GM12878 (cell line): ENCODE data around the gene BCAS3. TPM values are rescaled to one million over a fixed set of nuclear protein-coding genes. Genes with fewer than 3 reads are reported as not detected.

Experiments used
- ATAC-seq: fragments of 200-7000 bp; cut with Tn5 transposase; 3 replicates; pipeline ENCODE4 v1.9.1; 2020; ENCODE audit warnings: mild to moderate bottlenecking, moderate library complexity
- BruUV-seq: library from RNA; stranded (reverse); fragments of 400-500 nt; replicated peaks from 2 replicates; lab custom pipeline; 2021; lab: Mats Ljungman, UMichigan
- CTCF ChIA-PET: fragments of 300-600 bp; sonication (Branson Sonifier 250); formaldehyde crosslinking; extraction: SDS; loops from one replicate; lab custom pipeline; 2021; ENCODE audit warnings: inconsistent platforms; lab: Yijun Ruan, JAX
- POLR2A ChIA-PET: fragments of 350-600 bp; formaldehyde crosslinking; extraction: SDS; loops from one replicate; lab custom pipeline; 2021; ENCODE audit warnings: inconsistent platforms; lab: Charles Lee
- RAD21 ChIA-PET: fragments of 300-600 bp; sonication (Branson Sonifier 250); formaldehyde crosslinking; loops from one replicate; lab custom pipeline; 2023; ENCODE audit warnings: antibody characterized with exemption; ENCODE audit not compliant: unreplicated experiment; lab: Charles Lee
- SMC1A ChIA-PET: fragments of 300-600 bp; sonication (Branson Sonifier 250); formaldehyde crosslinking; loops from one replicate; lab custom pipeline; 2023; ENCODE audit not compliant: unreplicated experiment, uncharacterized antibody; lab: Charles Lee
- DNase-seq: peaks from one replicate; pipeline ENCODE4 v3.0.0-alpha.2; 2011; ENCODE audit warnings: low read depth, low spot score
- FAIRE-seq: peaks from 3 replicates; lab custom pipeline; 2011; peaks lifted over from hg19 to GRCh38; lab: Jason Lieb, UNC
- H2AFZ ChIP-seq: 2 replicates; pipeline ENCODE4 v1.6.0; 2011; ENCODE audit warnings: low read depth, low read length, control low read depth; ENCODE audit not compliant: control insufficient read depth
- H3K27ac ChIP-seq: 2 replicates; pipeline ENCODE4 v1.5.1; 2011; ENCODE audit warnings: control low read depth; ENCODE audit not compliant: control insufficient read depth, insufficient read depth
- H3K27me3 ChIP-seq, 2 experiments: replicated peaks in 1 of 2; 2 replicates each; pipeline versions ENCODE4 v1.6.0 to v1.6.1; 2011; ENCODE audit warnings: low read length in 1 of 2; ENCODE audit not compliant: control insufficient read depth in 2 of 2, insufficient read depth in 2 of 2
- H3K36me3 ChIP-seq, 2 experiments: 2 replicates each; pipeline ENCODE4 v1.5.1; 2011; ENCODE audit warnings: low read length in 1 of 2; ENCODE audit not compliant: control insufficient read depth in 2 of 2, insufficient read depth in 2 of 2
- H3K4me1 ChIP-seq: 2 replicates; pipeline ENCODE4 v1.6.1; 2011; ENCODE audit warnings: mild to moderate bottlenecking, low read length, moderate library complexity, mixed read lengths; ENCODE audit not compliant: control insufficient read depth, insufficient read depth
- H3K4me2 ChIP-seq: 2 replicates; pipeline ENCODE4 v1.6.0; 2011; ENCODE audit warnings: control low read depth; ENCODE audit not compliant: control insufficient read depth, insufficient read depth
- H3K4me3 ChIP-seq: fragments of 200-600 bp; sonication (generic); 2 replicates; pipeline ENCODE4 v1.5.1; 2016
- H3K79me2 ChIP-seq: 2 replicates; pipeline ENCODE4 v1.6.0; 2011; ENCODE audit warnings: low read length; ENCODE audit not compliant: control insufficient read depth, insufficient read depth
- H3K9ac ChIP-seq: 2 replicates; pipeline ENCODE4 v1.8.0; 2011; ENCODE audit warnings: low read length, control low read depth, mixed read lengths; ENCODE audit not compliant: control insufficient read depth, insufficient read depth
- H3K9me3 ChIP-seq: replicated peaks from 3 replicates; pipeline ENCODE4 v1.5.1; 2011; ENCODE audit warnings: mild to moderate bottlenecking, low read length; ENCODE audit not compliant: control insufficient read depth, insufficient read depth
- H4K20me1 ChIP-seq: 2 replicates; pipeline ENCODE4 v1.6.0; 2011; ENCODE audit not compliant: control insufficient read depth, insufficient read depth
- ETV6 ChIP-seq, 2 experiments: fragments of 450-650 bp in 1 of 2; IDR thresholded peaks in 1 of 2; conservative IDR thresholded peaks in 1 of 2; 2 replicates each; pipeline ENCODE4 v1.6.1; 2014; ENCODE audit warnings: antibody characterized with exemption in 1 of 2, borderline replicate concordance in 1 of 2, low read depth in 1 of 2, mild to moderate bottlenecking in 1 of 2, moderate library complexity in 1 of 2
- NFXL1 ChIP-seq: fragments of 450-650 bp; IDR thresholded peaks from 2 replicates; pipeline ENCODE4 v1.6.1; 2017; ENCODE audit warnings: antibody characterized with exemption, mild to moderate bottlenecking, borderline replicate concordance
- SMARCA5 ChIP-seq: fragments of 450-650 bp; IDR thresholded peaks from 2 replicates; pipeline ENCODE4 v1.6.1; 2017; ENCODE audit warnings: mild to moderate bottlenecking
- WGBS: methylation state at CpG from one replicate; pipeline ENCODE4 v1.1.6; 2016; ENCODE audit warnings: low lambda C conversion rate; ENCODE audit not compliant: insufficient replicate concordance, insufficient coverage; ENCODE audit errors: missing lambda C conversion rate; 5-methylcytosine and 5-hydroxymethylcytosine counted together
- in situ Hi-C: fragments of 300-500 bp; cut with MboI; formaldehyde crosslinking; loops from 9 replicates; pipeline ENCODE4 v1.14.3; 2018; ENCODE audit warnings: mixed read lengths
- intact Hi-C: fragments of 100-400 bp; cut with micrococcal nuclease; formaldehyde crosslinking; loops from one replicate; pipeline ENCODE4 v1.14.2; 2022; ENCODE audit not compliant: unreplicated experiment
- polyA plus RNA-seq, 11 experiments: library from polyadenylated mRNA; depleted of rRNA in 4 of 11; unstranded in 6 of 11; stranded (reverse) in 5 of 11; fragments of >200 nt; fragmentation: Nextera tagmentation in 4 of 11; fragmentation: Illumina TruSeq in 1 of 11; extraction: Ambion mirVana in 4 of 11; extraction: Trizol in 1 of 11; gene quantifications; 1 replicate in 1 of 11; 2 replicates in 10 of 11; pipeline versions ENCODE4 v1.2.1 to v1.2.3, GENCODE V29; 2011 to 2016; ENCODE audit warnings: inconsistent platforms in 2 of 11, missing spikeins in 2 of 11, low read depth in 1 of 11
- total RNA-seq, 4 experiments: library from RNA; depleted of rRNA in 3 of 4; stranded (reverse); fragments of >200 nt in 3 of 4; fragmentation: Illumina TruSeq in 1 of 4; extraction: Trizol in 1 of 4; gene quantifications; 2 replicates each; pipeline versions ENCODE4 v1.2.1 to v1.2.3, GENCODE V29; 2013 to 2021
- TF ChIP-seq, protein P1 (sequence below): fragments of 450-650 bp; IDR thresholded peaks from 2 replicates; pipeline ENCODE4 v1.6.1; 2018; ENCODE audit warnings: borderline replicate concordance, mild to moderate bottlenecking; ENCODE audit not compliant: partially characterized antibody

Gene BCAS3
- total and polyA plus RNA-seq, 10 of the 15 experiments (the other 5 are each of a cell fraction or from before 2014, with no cell fraction given), result 2.1 to 11.0 (median 6.6) TPM

DNA sequence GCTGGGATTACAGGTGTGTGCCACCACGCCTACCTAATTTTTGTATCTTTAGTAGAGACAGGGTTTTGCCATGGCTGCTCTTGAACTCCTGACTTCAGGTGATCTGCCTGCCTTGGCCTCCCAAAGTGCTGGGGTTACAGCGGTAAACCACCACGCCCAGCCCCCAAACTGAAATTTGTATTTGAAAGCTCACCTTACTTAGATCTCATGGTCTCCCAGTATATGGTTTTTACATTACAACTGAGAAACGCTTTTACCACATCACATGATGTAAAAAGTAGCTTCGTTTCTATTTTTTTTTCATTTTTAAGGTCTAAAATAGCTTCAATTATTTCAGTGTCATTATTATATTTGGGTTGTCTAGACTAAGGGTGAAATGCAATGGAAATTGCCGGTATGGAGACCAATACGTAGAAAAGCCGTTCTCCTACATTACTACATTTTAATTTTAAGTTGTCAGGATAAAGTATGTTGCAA is 93.3 kb downstream of the BCAS3 start:
- H3K27me3 ChIP-seq, result no peaks in the 10 kb centered on the region
- no peaks in the 10 kb centered on the region for H3K4me1 ChIP-seq
- H3K9me3 ChIP-seq, result no peaks in the 10 kb centered on the region
- WGBS, result 74% methylated on average over 8 of the region's 8 CpGs
- RAD21 ChIA-PET, result no interaction called here
- CTCF ChIA-PET, result interaction anchor here (0.7 to 0.8 kb wide), 2 partner anchors 11 to 50 kb away, joined by 4 read pairs; no protein-coding TSS in a partner anchor
- TF ChIP-seq SMARCA5, result no peak
- 0 out of 2 replicates have a peak, but pooled peaks have one; percentile 72 for TF ChIP-seq NFXL1
- TF ChIP-seq, protein P1, sequence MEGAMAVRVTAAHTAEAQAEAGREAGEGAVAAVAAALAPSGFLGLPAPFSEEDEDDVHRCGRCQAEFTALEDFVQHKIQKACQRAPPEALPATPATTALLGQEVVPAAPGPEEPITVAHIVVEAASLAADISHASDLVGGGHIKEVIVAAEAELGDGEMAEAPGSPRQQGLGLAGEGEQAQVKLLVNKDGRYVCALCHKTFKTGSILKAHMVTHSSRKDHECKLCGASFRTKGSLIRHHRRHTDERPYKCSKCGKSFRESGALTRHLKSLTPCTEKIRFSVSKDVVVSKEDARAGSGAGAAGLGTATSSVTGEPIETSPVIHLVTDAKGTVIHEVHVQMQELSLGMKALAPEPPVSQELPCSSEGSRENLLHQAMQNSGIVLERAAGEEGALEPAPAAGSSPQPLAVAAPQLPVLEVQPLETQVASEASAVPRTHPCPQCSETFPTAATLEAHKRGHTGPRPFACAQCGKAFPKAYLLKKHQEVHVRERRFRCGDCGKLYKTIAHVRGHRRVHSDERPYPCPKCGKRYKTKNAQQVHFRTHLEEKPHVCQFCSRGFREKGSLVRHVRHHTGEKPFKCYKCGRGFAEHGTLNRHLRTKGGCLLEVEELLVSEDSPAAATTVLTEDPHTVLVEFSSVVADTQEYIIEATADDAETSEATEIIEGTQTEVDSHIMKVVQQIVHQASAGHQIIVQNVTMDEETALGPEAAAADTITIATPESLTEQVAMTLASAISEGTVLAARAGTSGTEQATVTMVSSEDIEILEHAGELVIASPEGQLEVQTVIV, result no peak
- peak in 1 of 2 experiments; percentile 92; a peak in 1 of 4 replicates for TF ChIP-seq ETV6 (conservative IDR thresholded peaks at IDR 0.05 in 1 of 2, IDR thresholded peaks at IDR 0.05 in 1 of 2; ENCODE audit: borderline replicate concordance in 1 of 2, low read depth in 1 of 2)
- H3K27ac ChIP-seq, result no peak overlapping the region
- H3K4me2 ChIP-seq, result no peak overlapping the region
- H4K20me1 ChIP-seq, result no peaks in the 10 kb centered on the region
- no peak for DNase-seq
- no peaks in the 10 kb centered on the region for H3K36me3 ChIP-seq
- no peak overlapping the region for H2AFZ ChIP-seq
- SMC1A ChIA-PET, result no interaction called here
- intact Hi-C loops (no loop called here), in situ Hi-C loops (no loop called here)
- H3K9ac ChIP-seq, result no peak overlapping the region
- H3K4me3 ChIP-seq, result no peak overlapping the region
- ATAC-seq, result no peak
- no peaks in the 10 kb centered on the region for H3K79me2 ChIP-seq
- no TSS peak for BruUV-seq
- POLR2A ChIA-PET, result no interaction called here
- no peak for FAIRE-seq
